H9 (cell line): ENCODE data around the gene DICER1. TPM values are rescaled to one million over a fixed set of nuclear protein-coding genes. Genes with fewer than 3 reads are reported as not detected.
A peak's percentile ranks its signal among the peaks of the same experiment; 100 is the strongest.

Experiments used
- DNase-seq: peaks from one replicate; pipeline ENCODE4 v3.0.0-alpha.2; 2017
- H2AFZ ChIP-seq: one replicate; pipeline ENCODE4 v1.6.1; 2013; ENCODE audit warnings: mild to moderate bottlenecking, low read length, control low read depth, moderate library complexity
- H2AK5ac ChIP-seq: 2 replicates; pipeline ENCODE4 v1.6.1; 2013; ENCODE audit warnings: low read length, control low read depth, mixed read lengths; ENCODE audit not compliant: insufficient read length
- H2BK120ac ChIP-seq: one replicate; pipeline ENCODE4 v1.6.1; 2013; ENCODE audit warnings: low read depth, mild to moderate bottlenecking, low read length, control low read depth, inconsistent platforms; ENCODE audit not compliant: poor library complexity, severe bottlenecking
- H2BK12ac ChIP-seq: 2 replicates; pipeline ENCODE4 v1.6.1; 2013; ENCODE audit warnings: low read length, control low read depth, mixed read lengths, low read depth; ENCODE audit not compliant: insufficient read length
- H2BK15ac ChIP-seq: 2 replicates; pipeline ENCODE4 v1.6.1; 2013; ENCODE audit warnings: low read depth, low read length, control low read depth
- H2BK20ac ChIP-seq: one replicate; pipeline ENCODE4 v1.6.1; 2013; ENCODE audit warnings: low read depth, mild to moderate bottlenecking, low read length, control low read depth, inconsistent platforms; ENCODE audit not compliant: poor library complexity, severe bottlenecking
- H2BK5ac ChIP-seq: 2 replicates; pipeline ENCODE4 v1.6.1; 2013; ENCODE audit warnings: low read length, control low read depth, mixed read lengths; ENCODE audit not compliant: insufficient read length
- H3K14ac ChIP-seq: 2 replicates; pipeline ENCODE4 v1.6.1; 2013; ENCODE audit warnings: low read length, control low read depth; ENCODE audit not compliant: insufficient read depth
- H3K18ac ChIP-seq: 2 replicates; pipeline ENCODE4 v1.6.1; 2013; ENCODE audit warnings: low read depth, mild to moderate bottlenecking, mixed read lengths, low read length, control low read depth; ENCODE audit not compliant: insufficient read length
- H3K23ac ChIP-seq: 2 replicates; pipeline ENCODE4 v1.6.1; 2013; ENCODE audit warnings: low read length, control low read depth, mixed read lengths, low read depth; ENCODE audit not compliant: insufficient read length
- H3K23me2 ChIP-seq: 2 replicates; pipeline ENCODE4 v1.6.1; 2013; ENCODE audit warnings: low read depth, mild to moderate bottlenecking, mixed read lengths, low read length, control low read depth; ENCODE audit not compliant: insufficient read length, poor library complexity, severe bottlenecking
- H3K27ac ChIP-seq: 2 replicates; pipeline ENCODE4 v1.5.1; 2013; ENCODE audit warnings: low read length, control low read depth, mixed read lengths, low read depth; ENCODE audit not compliant: insufficient read length
- H3K27me3 ChIP-seq: 2 replicates; pipeline ENCODE4 v1.6.1; 2013; ENCODE audit warnings: low read length, control low read depth, inconsistent platforms; ENCODE audit not compliant: insufficient read depth
- H3K4ac ChIP-seq: 2 replicates; pipeline ENCODE4 v1.6.1; 2013; ENCODE audit warnings: low read depth, mild to moderate bottlenecking, control low read depth, inconsistent platforms, low read length, moderate library complexity
- H3K4me1 ChIP-seq: 2 replicates; pipeline ENCODE4 v1.6.1; 2013; ENCODE audit warnings: low read length, control low read depth, inconsistent platforms; ENCODE audit not compliant: insufficient read depth
- H3K4me2 ChIP-seq: 2 replicates; pipeline ENCODE4 v1.6.1; 2013; ENCODE audit warnings: low read length, control low read depth, mixed read lengths; ENCODE audit not compliant: insufficient read length, insufficient read depth
- H3K56ac ChIP-seq: 2 replicates; pipeline ENCODE4 v1.6.1; 2013; ENCODE audit warnings: low read depth, mild to moderate bottlenecking, mixed read lengths, low read length, control low read depth; ENCODE audit not compliant: insufficient read length
- H3K79me1 ChIP-seq: 2 replicates; pipeline ENCODE4 v1.6.1; 2013; ENCODE audit warnings: low read depth, mild to moderate bottlenecking, moderate library complexity, low read length, control low read depth, inconsistent platforms; ENCODE audit not compliant: insufficient read depth, poor library complexity, severe bottlenecking
- H3K79me2 ChIP-seq: 2 replicates; pipeline ENCODE4 v1.6.1; 2013; ENCODE audit warnings: low read length, control low read depth, inconsistent platforms; ENCODE audit not compliant: insufficient read depth
- H3K9ac ChIP-seq: 2 replicates; pipeline ENCODE4 v1.6.1; 2013; ENCODE audit warnings: low read length, control low read depth, mixed read lengths; ENCODE audit not compliant: insufficient read length; ENCODE audit errors: extremely low read depth
- H3K9me3 ChIP-seq: one replicate; pipeline ENCODE4 v1.6.1; 2013; ENCODE audit warnings: low read depth, low read length, inconsistent platforms; ENCODE audit not compliant: control insufficient read depth
- H3T11ph ChIP-seq: one replicate; pipeline ENCODE4 v1.6.1; 2013; ENCODE audit warnings: mild to moderate bottlenecking, low read length, control low read depth, inconsistent platforms
- H4K20me1 ChIP-seq: one replicate; pipeline ENCODE4 v1.6.1; 2013; ENCODE audit not compliant: control insufficient read depth, insufficient read length, insufficient read depth
- H4K5ac ChIP-seq: 2 replicates; pipeline ENCODE4 v1.6.1; 2013; ENCODE audit warnings: low read depth, mild to moderate bottlenecking, mixed read lengths, low read length, control low read depth; ENCODE audit not compliant: insufficient read length
- H4K8ac ChIP-seq: replicated peaks from 2 replicates; pipeline ENCODE4 v1.6.1; 2013; ENCODE audit warnings: low read length, control low read depth, mixed read lengths, low read depth; ENCODE audit not compliant: insufficient read length
- H4K91ac ChIP-seq: 2 replicates; pipeline ENCODE4 v1.6.1; 2013; ENCODE audit warnings: low read depth, mild to moderate bottlenecking, moderate library complexity, mixed read lengths, low read length, control low read depth; ENCODE audit not compliant: insufficient read length
- H3K27ac Mint-ChIP-seq, 3 experiments: 2 replicates in 2 of 3; 3 replicates in 1 of 3; pipeline ENCODE4 v1.8.0; 2020 to 2021; ENCODE audit warnings: mixed read lengths in 3 of 3, mild to moderate bottlenecking in 1 of 3, moderate library complexity in 1 of 3
- H3K27me3 Mint-ChIP-seq: 2 replicates; pipeline ENCODE4 v1.8.0; 2021; ENCODE audit warnings: low read depth, mild to moderate bottlenecking, moderate library complexity, mixed read lengths
- H3K36me3 Mint-ChIP-seq, 3 experiments: 2 replicates in 2 of 3; 3 replicates in 1 of 3; pipeline ENCODE4 v1.8.0; 2020 to 2021; ENCODE audit warnings: low read depth in 3 of 3, mixed read lengths in 3 of 3; ENCODE audit not compliant: insufficient read depth in 1 of 3
- H3K4me1 Mint-ChIP-seq, 2 experiments: 2 replicates each; pipeline ENCODE4 v1.8.0; 2020; ENCODE audit warnings: mixed read lengths in 2 of 2
- H3K4me3 Mint-ChIP-seq, 2 experiments: 2 replicates in 1 of 2; 3 replicates in 1 of 2; pipeline ENCODE4 v1.8.0; 2020 to 2021; ENCODE audit warnings: mild to moderate bottlenecking in 2 of 2, mixed read lengths in 2 of 2, moderate library complexity in 1 of 2
- H3K9me3 Mint-ChIP-seq, 2 experiments: 2 replicates in 1 of 2; 3 replicates in 1 of 2; pipeline ENCODE4 v1.8.0; 2020; ENCODE audit warnings: mild to moderate bottlenecking in 2 of 2, mixed read lengths in 2 of 2, moderate library complexity in 1 of 2
- whole genome bisulfite sequencing: extraction: QIAGEN DNeasy Blood & Tissue Kit; methylation state at CpG from one replicate; pipeline ENCODE4 v1.1.7; 2013; ENCODE audit warnings: missing lambda C conversion rate, low lambda C conversion rate, mixed read lengths; ENCODE audit not compliant: insufficient read length; ENCODE audit errors: extremely low coverage; 5-methylcytosine and 5-hydroxymethylcytosine counted together
- total RNA-seq: library from RNA; stranded (reverse); gene quantifications from 2 replicates; pipeline ENCODE4 v1.2.1, GENCODE V29; 2021
- TF ChIP-seq, protein P1 (sequence below): fragments of 200-600 bp; sonication (generic); conservative IDR thresholded peaks from 3 replicates; pipeline ENCODE4 v1.8.0; 2021; ENCODE audit warnings: antibody characterized with exemption, mild to moderate bottlenecking

The DICER1 gene
- total RNA-seq, 1 experiment from 2014 or later = 57.0 TPM

GRCh38 chr14:95043314-95043713 lies 114.0 kb downstream of the DICER1 start:
- H3K4me3 Mint-ChIP-seq = no peak overlapping the region; a peak in 1 of 5 replicates
- Histone ChIP-seq H3K4me1 (no peaks in the 10 kb centered on the region), H4K8ac (no peak overlapping the region), H3K18ac (no peak overlapping the region), H3K23me2 (no peaks in the 10 kb centered on the region), H3K9me3 (no peaks in the 10 kb centered on the region), H2BK120ac (no peak overlapping the region), H3T11ph (no peak overlapping the region), H3K4me2 (no peak overlapping the region), H3K23ac (no peak overlapping the region), H3K27ac (no peak overlapping the region), H3K79me2 (no peaks in the 10 kb centered on the region), H3K79me1 (no peaks in the 10 kb centered on the region), H4K20me1 (no peaks in the 10 kb centered on the region), H2BK12ac (no peak overlapping the region), H2BK5ac (no peak overlapping the region), H3K9ac (no peak overlapping the region), H3K14ac (no peak overlapping the region), H2AFZ (no peak overlapping the region), H2BK15ac (no peak overlapping the region), H2AK5ac (no peak overlapping the region), H3K27me3 (no peaks in the 10 kb centered on the region), H3K56ac (no peak overlapping the region), H2BK20ac (no peak overlapping the region), H4K5ac (no peak overlapping the region), H4K91ac (no peak overlapping the region), H3K4ac (no peak overlapping the region)
- TF ChIP-seq, protein P1, sequence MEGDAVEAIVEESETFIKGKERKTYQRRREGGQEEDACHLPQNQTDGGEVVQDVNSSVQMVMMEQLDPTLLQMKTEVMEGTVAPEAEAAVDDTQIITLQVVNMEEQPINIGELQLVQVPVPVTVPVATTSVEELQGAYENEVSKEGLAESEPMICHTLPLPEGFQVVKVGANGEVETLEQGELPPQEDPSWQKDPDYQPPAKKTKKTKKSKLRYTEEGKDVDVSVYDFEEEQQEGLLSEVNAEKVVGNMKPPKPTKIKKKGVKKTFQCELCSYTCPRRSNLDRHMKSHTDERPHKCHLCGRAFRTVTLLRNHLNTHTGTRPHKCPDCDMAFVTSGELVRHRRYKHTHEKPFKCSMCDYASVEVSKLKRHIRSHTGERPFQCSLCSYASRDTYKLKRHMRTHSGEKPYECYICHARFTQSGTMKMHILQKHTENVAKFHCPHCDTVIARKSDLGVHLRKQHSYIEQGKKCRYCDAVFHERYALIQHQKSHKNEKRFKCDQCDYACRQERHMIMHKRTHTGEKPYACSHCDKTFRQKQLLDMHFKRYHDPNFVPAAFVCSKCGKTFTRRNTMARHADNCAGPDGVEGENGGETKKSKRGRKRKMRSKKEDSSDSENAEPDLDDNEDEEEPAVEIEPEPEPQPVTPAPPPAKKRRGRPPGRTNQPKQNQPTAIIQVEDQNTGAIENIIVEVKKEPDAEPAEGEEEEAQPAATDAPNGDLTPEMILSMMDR = no peak
- peaks cover 11% of the 10 kb centered on the region in 2 experiments for H3K4me1 Mint-ChIP-seq
- no CpG with 5 or more reads among the region's 6 CpGs for WGBS
- H3K27me3 Mint-ChIP-seq = peaks cover 59% of the 10 kb centered on the region
- H3K9me3 Mint-ChIP-seq = no peaks in the 10 kb centered on the region
- H3K27ac Mint-ChIP-seq = peak overlapping the region in 1 of 3 experiments; percentile 36; a peak in 1 of 7 replicates
- H3K36me3 Mint-ChIP-seq = no peaks in the 10 kb centered on the region
- peak; percentile 10 for DNase-seq
